Psoas muscle (tissue), 8 donors: Measurements from ENCODE around the gene LMNTD2. TPM values are rescaled to one million over a fixed set of nuclear protein-coding genes. Genes with fewer than 3 reads are reported as not detected.

Experiments used
- ATAC-seq, 4 donors: fragments of 200-7000 bp; cut with Tn5 transposase; one replicate each; pipeline ENCODE4 v1.9.1; 2020; ENCODE audit warnings: moderate library complexity in 3 of 4, mild to moderate bottlenecking in 2 of 4
- DNase-seq, 2 donors: peaks; one replicate each; pipeline ENCODE4 v3.0.0-alpha.2; 2020
- H3K27ac ChIP-seq: fragments of 200-600 bp; one replicate; pipeline ENCODE4 v1.8.0; 2022
- H3K27me3 ChIP-seq, 3 donors: fragments of 200-600 bp in 1 of 3; one replicate each; pipeline versions ENCODE4 v1.6.1 to v1.8.0; 2013 to 2022; ENCODE audit warnings: low read length in 2 of 3, mild to moderate bottlenecking in 2 of 3, moderate library complexity in 1 of 3; ENCODE audit not compliant: insufficient read depth in 3 of 3
- H3K36me3 ChIP-seq, 2 donors: fragments of 200-600 bp in 1 of 2; one replicate each; pipeline versions ENCODE4 v1.6.1 to v1.8.0; 2013 to 2022; ENCODE audit warnings: low read depth in 1 of 2, mild to moderate bottlenecking in 1 of 2, moderate library complexity in 1 of 2; ENCODE audit not compliant: insufficient read depth in 1 of 2
- H3K4me1 ChIP-seq: fragments of 200-600 bp; one replicate; pipeline ENCODE4 v1.8.0; 2022
- H3K4me3 ChIP-seq: fragments of 200-600 bp; one replicate; pipeline ENCODE4 v1.8.0; 2022; ENCODE audit warnings: mild to moderate bottlenecking
- H3K9me3 ChIP-seq: fragments of 200-600 bp; one replicate; pipeline ENCODE4 v1.8.0; 2022
- CTCF ChIP-seq: fragments of 200-600 bp; IDR thresholded peaks from one replicate; pipeline ENCODE4 v1.8.0; 2022; ENCODE audit warnings: antibody characterized with exemption
- WGBS, 3 donors: extraction: QIAGEN DNeasy Blood & Tissue Kit; methylation state at CpG; one replicate each; pipeline versions ENCODE4 v1.1.6 to v1.1.7; 2013; 5-methylcytosine and 5-hydroxymethylcytosine counted together
- intact Hi-C, 2 donors: fragments of 100-400 bp; cut with DNase I; formaldehyde crosslinking; loops; one replicate each; pipeline versions ENCODE4 v1.11.0 to v1.14.2; 2022
- polyA plus RNA-seq, 3 donors: library from polyadenylated mRNA; stranded (reverse); fragments of 200-250 nt; gene quantifications; one replicate each; pipeline ENCODE4 v1.2.3, GENCODE V29; 2013
- total RNA-seq, 4 donors: library from RNA; stranded (reverse); fragmentation: NEBNext Ultra II Directional in 2 of 4; extraction: Animal tissue kit (Norgen Biotek cat#: 25700) in 2 of 4; gene quantifications; one replicate each; pipeline versions ENCODE4 v1.2.1 to v1.2.4, GENCODE V29; 2021 to 2023
- donor health status: healthy with polysubstance abuse.
- donor health status: DM: no; HTN: no; CAD: no; lungs with moderate emphysema.
- donor health status: Bipolar disorder and iron deficiency.
- donor health status: healthy.
- donor health status: DM: yes; HTN: yes; CAD: no.
- donor health status: DM: no; HTN: no; CAD: no.
- donor health status: DM: no; HTN: no; CAD: no.
- donor health status: DM: yes; HTN: yes; CAD: no.

LMNTD2 gene
- total and polyA plus RNA-seq, 7 donors, result 0.04 to 0.27 (median 0.12) TPM; not detected in 2

GRCh38 chr11:567629-568292, 7.2 kb upstream of the LMNTD2 start:
- peak in 3 of 4 donors; percentile 6 to 12 (median 9) for ATAC-seq
- Histone ChIP-seq H3K27me3 (no peaks in the 10 kb centered on the region), H3K36me3 (no peaks in the 10 kb centered on the region), H3K9me3 (no peaks in the 10 kb centered on the region), H3K4me1 (peaks cover 7% of the 10 kb centered on the region), H3K4me3 (peak overlapping the region; percentile 75), H3K27ac (peak overlapping the region; percentile 88)
- TF ChIP-seq CTCF, result no peak
- intact Hi-C loops, result no loop called here
- no peak for DNase-seq
- 23 to 33% (median 24%) methylated on average over 31 to 41 of the region's 41 CpGs for WGBS, 3 donors

GRCh38 chr11:567011-567628, 6.6 kb upstream of the LMNTD2 start:
- Histone ChIP-seq H3K4me1 (peaks cover 7% of the 10 kb centered on the region), H3K4me3 (peak overlapping the region; percentile 75), H3K36me3 (no peaks in the 10 kb centered on the region), H3K9me3 (no peaks in the 10 kb centered on the region), H3K27ac (peak overlapping the region; percentile 88), H3K27me3 (no peaks in the 10 kb centered on the region)
- no peak for TF ChIP-seq CTCF
- peak in 1 of 2 donors; percentile 49 for DNase-seq
- intact Hi-C loops, result no loop called here
- WGBS, 3 donors, result 76 to 88% (median 85%) methylated on average over 18 of the region's 18 CpGs
- no peak for ATAC-seq

- DNase-seq (no peak), ATAC-seq (no peak)
- no peaks in the 10 kb centered on the region for H3K36me3 ChIP-seq
- H3K4me3 ChIP-seq, result no peak overlapping the region
- H3K27ac ChIP-seq, result no peak overlapping the region
- H3K9me3 ChIP-seq, result no peaks in the 10 kb centered on the region
- H3K27me3 ChIP-seq, result no peaks in the 10 kb centered on the region
- H3K4me1 ChIP-seq, result peaks cover 12% of the 10 kb centered on the region
- intact Hi-C loops, result loop anchor here in 1 of 2 donors (1.0 kb wide), 1 partner anchor 14 kb away; no protein-coding TSS in a partner anchor
- WGBS, 3 donors, result 82 to 86% (median 85%) methylated on average over 12 of the region's 12 CpGs
- TF ChIP-seq CTCF, result no peak
Observed at GRCh38 chr11:565921-566509, 5.5 kb upstream of the LMNTD2 start.

GRCh38 chr11:563812-564578, 3.5 kb upstream of the LMNTD2 start:
- ATAC-seq (no peak), DNase-seq (peak in 1 of 2 donors; percentile 48)
- H3K9me3 ChIP-seq, result no peaks in the 10 kb centered on the region
- intact Hi-C loops, result no loop called here
- no peaks in the 10 kb centered on the region for H3K36me3 ChIP-seq
- no peak overlapping the region for H3K4me3 ChIP-seq
- 81 to 85% (median 85%) methylated on average over 12 of the region's 12 CpGs for WGBS, 3 donors
- TF ChIP-seq CTCF, result no peak
- H3K27ac ChIP-seq, result no peak overlapping the region
- peaks cover 11% of the 10 kb centered on the region for H3K4me1 ChIP-seq
- no peaks in the 10 kb centered on the region for H3K27me3 ChIP-seq
